ENCODE results near the gene POLQ. TPM values are rescaled to one million over a fixed set of nuclear protein-coding genes. Genes with fewer than 3 reads are reported as not detected.

The POLQ gene
- total RNA-seq, 1 donor from 2014 or later: 2.5 TPM

DNA sequence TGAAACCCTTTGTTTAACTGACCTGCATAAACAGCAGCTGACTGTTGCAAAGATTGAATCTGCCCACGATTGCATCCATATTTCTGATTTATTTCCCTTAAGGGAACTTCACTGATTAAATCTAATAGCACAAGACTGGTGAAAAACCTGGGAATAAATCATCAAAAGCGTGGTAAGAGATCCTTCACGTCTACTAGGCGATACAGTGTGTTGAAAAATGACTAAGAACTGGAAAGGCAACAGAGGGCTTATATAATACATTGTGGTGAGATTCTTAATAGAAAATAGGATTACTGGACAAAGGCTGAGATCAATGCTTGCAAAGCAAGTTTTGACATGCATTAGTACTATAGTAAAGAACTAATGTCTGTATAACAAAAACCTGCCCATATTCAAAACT lies 49.0 kb downstream of the POLQ start:
- no peak overlapping the region for H3K27ac ChIP-seq
- intact Hi-C loops (cut with DNase I): no loop called here
- TF ChIP-seq POLR2A (IDR thresholded peaks at IDR 0.05) (no peak), CTCF (IDR thresholded peaks at IDR 0.05) (no peak), POLR2AphosphoS5 (IDR thresholded peaks at IDR 0.05; ENCODE audit: insufficient read depth in 1 of 2, low read depth in 1 of 2) (peak in 1 of 2 donors; percentile 33)
- no peaks in the 10 kb centered on the region for H3K4me1 ChIP-seq
- H3K36me3 ChIP-seq: no peaks in the 10 kb centered on the region
- no peak overlapping the region for H3K4me3 ChIP-seq
- no peak for DNase-seq (ENCODE audit: extremely low spot score in 2 of 2)
- H3K9me3 ChIP-seq: no peaks in the 10 kb centered on the region
- no peaks in the 10 kb centered on the region for H3K27me3 ChIP-seq

DNA sequence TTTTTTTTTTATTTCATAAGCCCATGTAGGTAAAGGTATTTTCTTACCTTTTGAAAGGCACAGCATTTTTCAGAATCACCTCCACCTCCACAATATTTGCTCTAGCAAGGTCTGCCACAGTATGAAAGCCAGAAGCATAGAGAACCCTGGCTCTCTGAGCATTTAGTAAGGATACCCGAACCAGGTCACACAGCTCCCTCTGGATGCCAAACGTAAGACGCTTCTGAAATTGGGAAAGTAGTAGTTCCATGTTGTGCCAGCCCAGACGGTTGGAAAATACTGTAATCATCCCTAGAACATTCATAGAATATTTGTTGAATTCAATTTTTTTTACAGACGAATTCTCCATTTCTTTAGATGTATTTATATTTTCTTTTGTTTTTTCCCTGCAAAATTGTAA lies 52.4 kb downstream of the POLQ start:
- H3K4me1 ChIP-seq: no peaks in the 10 kb centered on the region
- no peak for TF ChIP-seq CTCF (IDR thresholded peaks at IDR 0.05)
- no peak overlapping the region for H3K27ac ChIP-seq
- intact Hi-C loops (cut with DNase I): no loop called here
- DNase-seq (ENCODE audit: extremely low spot score in 2 of 2): no peak
- H3K9me3 ChIP-seq: no peaks in the 10 kb centered on the region
- H3K4me3 ChIP-seq: no peak overlapping the region
- H3K27me3 ChIP-seq: no peaks in the 10 kb centered on the region
- H3K36me3 ChIP-seq: no peaks in the 10 kb centered on the region

GRCh38 chr3:121491683-121492320 lies 54.0 kb downstream of the POLQ start:
- no peak overlapping the region for H3K4me3 ChIP-seq
- H3K36me3 ChIP-seq: no peaks in the 10 kb centered on the region
- H3K9me3 ChIP-seq: no peaks in the 10 kb centered on the region
- no peaks in the 10 kb centered on the region for H3K4me1 ChIP-seq
- H3K27me3 ChIP-seq: no peaks in the 10 kb centered on the region
- intact Hi-C loops (cut with DNase I): no loop called here
- no peak overlapping the region for H3K27ac ChIP-seq
- no peak for DNase-seq (ENCODE audit: extremely low spot score in 2 of 2)
- TF ChIP-seq POLR2A (IDR thresholded peaks at IDR 0.05) (no peak), POLR2AphosphoS5 (IDR thresholded peaks at IDR 0.05; ENCODE audit: insufficient read depth in 1 of 2, low read depth in 1 of 2) (no peak), CTCF (IDR thresholded peaks at IDR 0.05) (no peak)

DNA sequence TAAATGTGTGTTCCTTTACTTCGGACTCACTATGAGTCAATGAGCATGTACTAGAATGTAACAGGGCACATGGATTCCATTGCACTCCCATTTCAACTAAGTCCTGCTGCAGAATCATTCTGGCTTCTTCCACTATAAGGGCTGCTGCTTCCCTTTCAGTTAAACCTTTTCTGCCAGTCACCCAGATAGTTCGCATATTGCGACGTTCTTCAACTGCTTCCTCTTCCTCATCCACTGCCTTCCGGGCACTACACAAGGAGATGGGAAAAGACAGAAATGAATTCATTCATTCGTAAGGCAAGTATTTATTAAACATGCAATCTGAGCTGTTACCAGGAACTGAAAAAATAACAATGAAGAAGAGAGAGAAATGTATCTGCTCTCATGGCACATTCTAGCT lies 55.6 kb downstream of the POLQ start:
- no peak for DNase-seq (ENCODE audit: extremely low spot score in 2 of 2)
- Histone ChIP-seq H3K4me1 (no peaks in the 10 kb centered on the region), H3K4me3 (no peak overlapping the region), H3K36me3 (no peaks in the 10 kb centered on the region), H3K27ac (no peak overlapping the region), H3K27me3 (no peaks in the 10 kb centered on the region), H3K9me3 (no peaks in the 10 kb centered on the region)
- intact Hi-C loops (cut with DNase I): no loop called here
- TF ChIP-seq CTCF (IDR thresholded peaks at IDR 0.05): no peak
- no peak for TF ChIP-seq POLR2AphosphoS5 (IDR thresholded peaks at IDR 0.05; ENCODE audit: insufficient read depth in 1 of 2, low read depth in 1 of 2)
- no peak for TF ChIP-seq POLR2A (IDR thresholded peaks at IDR 0.05)

- no peak overlapping the region for H3K27ac ChIP-seq
- intact Hi-C loops (cut with DNase I): no loop called here
- no peaks in the 10 kb centered on the region for H3K9me3 ChIP-seq
- no peak overlapping the region for H3K4me3 ChIP-seq
- TF ChIP-seq CTCF (IDR thresholded peaks at IDR 0.05) (no peak), POLR2AphosphoS5 (IDR thresholded peaks at IDR 0.05; ENCODE audit: insufficient read depth in 1 of 2, low read depth in 1 of 2) (peak in 1 of 2 donors; percentile 16)
- no peaks in the 10 kb centered on the region for H3K27me3 ChIP-seq
- DNase-seq (ENCODE audit: extremely low spot score in 2 of 2): no peak
- no peaks in the 10 kb centered on the region for H3K4me1 ChIP-seq
- H3K36me3 ChIP-seq: no peaks in the 10 kb centered on the region
Observed at GRCh38 chr3:121488628-121489027, 57.2 kb downstream of the POLQ start.
